Neutrophil (primary cell): ENCODE results near the gene TIMM50.

Experiments used
- H3K27ac ChIP-seq: fragments of 200-600 bp; sonication (generic); 2 replicates; pipeline ENCODE4 v1.5.1; 2016; ENCODE audit warnings: mild to moderate bottlenecking, moderate library complexity
- H3K27me3 ChIP-seq: fragments of 200-600 bp; sonication (generic); 2 replicates; pipeline ENCODE4 v1.6.0; 2016; ENCODE audit warnings: mild to moderate bottlenecking
- H3K36me3 ChIP-seq: fragments of 200-600 bp; sonication (generic); 2 replicates; pipeline ENCODE4 v1.5.1; 2017
- H3K4me1 ChIP-seq, 2 experiments: fragments of 200-600 bp in 1 of 2; sonication (generic) in 1 of 2; 1 replicate in 1 of 2; 2 replicates in 1 of 2; pipeline versions ENCODE4 v1.5.1 to v1.6.1; 2013 to 2016; ENCODE audit warnings: low read depth in 1 of 2, low read length in 1 of 2, mild to moderate bottlenecking in 1 of 2, moderate library complexity in 1 of 2; ENCODE audit not compliant: control insufficient read depth in 1 of 2, insufficient read depth in 1 of 2
- H3K4me3 ChIP-seq, 2 experiments: fragments of 200-600 bp in 1 of 2; sonication (generic) in 1 of 2; 1 replicate in 1 of 2; 2 replicates in 1 of 2; pipeline ENCODE4 v1.5.1; 2013 to 2016; ENCODE audit warnings: low read depth in 1 of 2, low read length in 1 of 2, mild to moderate bottlenecking in 1 of 2, moderate library complexity in 1 of 2
- H3K9me3 ChIP-seq: fragments of 200-600 bp; sonication (generic); 2 replicates; pipeline ENCODE4 v1.5.1; 2016
- CTCF ChIP-seq: fragments of 200-600 bp; sonication (generic); IDR thresholded peaks from 2 replicates; pipeline ENCODE4 v1.5.1; 2016; ENCODE audit warnings: antibody characterized with exemption

Gene TIMM50

GRCh38 chr19:39479916-39480315 is 722 bp upstream of the TIMM50 start:
- Histone ChIP-seq H3K27me3 (no peaks in the 10 kb centered on the region), H3K4me1 (peaks cover 19 to 21% of the 10 kb centered on the region in 2 experiments), H3K4me3 (peak overlapping the region; percentile 87 to 92), H3K36me3 (peaks cover 15% of the 10 kb centered on the region), H3K27ac (peak overlapping the region; percentile 71), H3K9me3 (no peaks in the 10 kb centered on the region)
- TF ChIP-seq CTCF, result no peak

- TF ChIP-seq CTCF, result no peak
- peaks cover 16% of the 10 kb centered on the region for H3K36me3 ChIP-seq
- H3K27ac ChIP-seq, result peak overlapping the region; percentile 71
- H3K27me3 ChIP-seq, result no peaks in the 10 kb centered on the region
- H3K4me3 ChIP-seq, result peak overlapping the region; percentile 87 to 92
- H3K4me1 ChIP-seq, result peaks cover 19 to 21% of the 10 kb centered on the region in 2 experiments
- H3K9me3 ChIP-seq, result no peaks in the 10 kb centered on the region
Observed at GRCh38 chr19:39481229-39481545, 549 bp downstream of the TIMM50 start.

- Histone ChIP-seq H3K4me1 (peaks cover 19 to 21% of the 10 kb centered on the region in 2 experiments), H3K4me3 (peak overlapping the region; percentile 87 to 92), H3K27me3 (no peaks in the 10 kb centered on the region), H3K9me3 (no peaks in the 10 kb centered on the region), H3K36me3 (peaks cover 16% of the 10 kb centered on the region), H3K27ac (no peak overlapping the region)
- TF ChIP-seq CTCF, result no peak
Observed at GRCh38 chr19:39481676-39482075, 1.0 kb downstream of the TIMM50 start.

- H3K4me3 ChIP-seq, result no peak overlapping the region
- no peaks in the 10 kb centered on the region for H3K27me3 ChIP-seq
- H3K4me1 ChIP-seq, result peaks cover 19 to 21% of the 10 kb centered on the region in 2 experiments
- H3K9me3 ChIP-seq, result no peaks in the 10 kb centered on the region
- no peak overlapping the region for H3K27ac ChIP-seq
- H3K36me3 ChIP-seq, result peaks cover 27% of the 10 kb centered on the region
- no peak for TF ChIP-seq CTCF
Observed at GRCh38 chr19:39483141-39483540, 2.5 kb downstream of the TIMM50 start.

GRCh38 chr19:39489756-39490155 is 9.1 kb downstream of the TIMM50 start:
- Histone ChIP-seq H3K27me3 (no peaks in the 10 kb centered on the region), H3K27ac (no peak overlapping the region), H3K4me1 (no peaks in the 10 kb centered on the region), H3K36me3 (peaks cover 59% of the 10 kb centered on the region), H3K4me3 (no peak overlapping the region), H3K9me3 (no peaks in the 10 kb centered on the region)
- no peak for TF ChIP-seq CTCF

- peaks cover 40% of the 10 kb centered on the region for H3K36me3 ChIP-seq
Observed at GRCh38 chr19:39492225-39492624, 11.6 kb downstream of the TIMM50 start.

More at GRCh38 chr19:39492225-39492624, 11.6 kb downstream of the TIMM50 start:
- Histone ChIP-seq H3K9me3 (no peaks in the 10 kb centered on the region), H3K4me3 (no peak overlapping the region), H3K27me3 (peaks cover 23% of the 10 kb centered on the region), H3K27ac (no peak overlapping the region), H3K4me1 (no peaks in the 10 kb centered on the region)
- TF ChIP-seq CTCF, result no peak
